ENCODE measurements around the gene C2. TPM values are rescaled to one million over a fixed set of nuclear protein-coding genes. Genes with fewer than 3 reads are reported as not detected.
"Not testable (repeated sequence)": the region's sequence is repeated elsewhere in the genome, so short reads cannot be mapped to it uniquely, and the experiment has no call there.

The C2 gene
- total RNA-seq, 1 experiment from 2014 or later: 0.66 TPM

DNA sequence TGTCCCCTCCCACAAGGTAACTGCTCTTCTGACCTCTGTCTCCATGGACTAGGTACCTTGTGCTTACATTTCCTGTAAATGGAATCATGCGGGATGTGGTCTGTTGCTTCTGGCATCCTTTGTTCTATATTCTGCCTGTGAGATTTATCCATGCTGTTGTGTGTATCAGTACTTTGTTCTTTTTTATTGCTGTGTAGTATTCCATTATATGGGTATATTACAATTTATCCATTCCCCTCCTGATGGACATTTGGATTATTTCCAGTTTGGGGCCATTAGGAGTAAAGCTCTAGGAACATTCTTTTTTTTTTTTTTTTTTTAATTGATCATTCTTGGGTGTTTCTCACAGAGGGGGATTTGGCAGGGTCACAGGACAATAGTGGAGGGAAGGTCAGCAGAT, 3.4 kb downstream of the C2 start:
- H2BK5ac ChIP-seq (ENCODE audit: insufficient read length, low read length): no peak overlapping the region
- peaks cover 0 to 6% (median 2%) of the 10 kb centered on the region in 3 experiments; a peak in 1 of 7 replicates for H3K36me3 Mint-ChIP-seq (ENCODE audit: insufficient read depth in 1 of 3, low read depth in 3 of 3)
- no peak overlapping the region for H3K18ac ChIP-seq (ENCODE audit: insufficient read length, low read depth, low read length)
- no peaks in the 10 kb centered on the region; a peak in 1 of 4 replicates for H3K4me1 Mint-ChIP-seq
- no peak overlapping the region for H3K27ac ChIP-seq (ENCODE audit: insufficient read length, low read depth, low read length)
- no peak overlapping the region for H3T11ph ChIP-seq (ENCODE audit: low read length)
- H4K20me1 ChIP-seq (ENCODE audit: control insufficient read depth, insufficient read depth, insufficient read length): no peaks in the 10 kb centered on the region
- H3K27ac Mint-ChIP-seq: no peak overlapping the region
- H4K5ac ChIP-seq (ENCODE audit: insufficient read length, low read depth, low read length): no peak overlapping the region
- DNase-seq: no peak
- H3K79me1 ChIP-seq (ENCODE audit: insufficient read depth, low read depth, low read length, poor library complexity, severe bottlenecking): no peaks in the 10 kb centered on the region
- H3K4ac ChIP-seq (ENCODE audit: low read depth, low read length): no peak overlapping the region
- no peaks in the 10 kb centered on the region for H3K9me3 ChIP-seq (ENCODE audit: control insufficient read depth, low read depth, low read length)
- no CpG with 5 or more reads among the region's 1 CpG for WGBS (ENCODE audit: extremely low coverage, insufficient read length, low lambda C conversion rate)
- TF ChIP-seq CTCF (conservative IDR thresholded peaks at IDR 0.05): no peak
- H3K56ac ChIP-seq (ENCODE audit: insufficient read length, low read depth, low read length): no peak overlapping the region
- no peak overlapping the region for H3K14ac ChIP-seq (ENCODE audit: insufficient read depth, low read length)
- no peak overlapping the region for H2BK20ac ChIP-seq (ENCODE audit: low read depth, low read length, poor library complexity, severe bottlenecking)
- no peaks in the 10 kb centered on the region for H3K27me3 ChIP-seq (ENCODE audit: insufficient read depth, low read length)
- H3K23ac ChIP-seq (ENCODE audit: insufficient read length, low read depth, low read length): no peak overlapping the region
- no peak overlapping the region for H2AFZ ChIP-seq (ENCODE audit: low read length)
- no peak overlapping the region for H3K4me2 ChIP-seq (ENCODE audit: insufficient read depth, insufficient read length, low read length)
- H4K91ac ChIP-seq (ENCODE audit: insufficient read length, low read depth, low read length): no peak overlapping the region
- H3K79me2 ChIP-seq (ENCODE audit: insufficient read depth, low read length): no peaks in the 10 kb centered on the region
- no peak overlapping the region for H2BK15ac ChIP-seq (ENCODE audit: low read depth, low read length)
- no peak overlapping the region for H3K4me3 Mint-ChIP-seq
- peaks cover 15 to 16% of the 10 kb centered on the region in 2 experiments for H3K9me3 Mint-ChIP-seq
- H2BK120ac ChIP-seq (ENCODE audit: low read depth, low read length, poor library complexity, severe bottlenecking): no peak overlapping the region
- no peak overlapping the region for H3K9ac ChIP-seq (ENCODE audit: extremely low read depth, insufficient read length, low read length)
- H3K23me2 ChIP-seq (ENCODE audit: insufficient read length, low read depth, low read length, poor library complexity, severe bottlenecking): no peaks in the 10 kb centered on the region
- H2AK5ac ChIP-seq (ENCODE audit: insufficient read length, low read length): no peak overlapping the region
- no peaks in the 10 kb centered on the region for H3K4me1 ChIP-seq (ENCODE audit: insufficient read depth, low read length)
- peaks cover 14% of the 10 kb centered on the region for H3K27me3 Mint-ChIP-seq (ENCODE audit: low read depth)
- no peak overlapping the region for H2BK12ac ChIP-seq (ENCODE audit: insufficient read length, low read depth, low read length)
- no peak overlapping the region for H4K8ac ChIP-seq (replicated peaks; ENCODE audit: insufficient read length, low read depth, low read length)

DNA sequence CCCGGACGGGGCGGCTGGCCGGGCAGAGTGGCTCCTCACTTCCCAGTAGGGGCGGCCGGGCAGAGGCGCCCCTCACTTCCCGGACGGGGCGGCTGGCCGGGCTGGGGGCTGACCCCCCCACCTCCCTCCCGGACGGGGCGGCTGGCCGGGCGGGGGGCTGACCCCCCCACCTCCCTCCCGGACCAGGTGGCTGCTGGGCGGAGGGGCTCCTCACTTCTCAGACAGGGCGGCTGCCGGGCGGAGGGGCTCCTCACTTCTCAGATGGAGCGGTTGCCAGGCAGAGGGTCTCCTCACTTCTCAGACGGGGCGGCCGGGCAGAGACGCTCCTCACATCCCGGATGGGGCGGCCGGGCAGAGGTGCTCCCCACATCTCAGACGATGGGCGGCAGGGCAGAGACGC, 4.6 kb downstream of the C2 start:
- not testable (repeated sequence) for H2AK5ac ChIP-seq (ENCODE audit: insufficient read length, low read length); H3K79me2 ChIP-seq (ENCODE audit: insufficient read depth, low read length); H3K14ac ChIP-seq (ENCODE audit: insufficient read depth, low read length); H3K9ac ChIP-seq (ENCODE audit: extremely low read depth, insufficient read length, low read length); H3T11ph ChIP-seq (ENCODE audit: low read length); H3K18ac ChIP-seq (ENCODE audit: insufficient read length, low read depth, low read length); H3K27ac ChIP-seq (ENCODE audit: insufficient read length, low read depth, low read length); H3K4me2 ChIP-seq (ENCODE audit: insufficient read depth, insufficient read length, low read length); DNase-seq; H3K9me3 ChIP-seq (ENCODE audit: control insufficient read depth, low read depth, low read length); H2BK15ac ChIP-seq (ENCODE audit: low read depth, low read length); H2BK20ac ChIP-seq (ENCODE audit: low read depth, low read length, poor library complexity, severe bottlenecking); H3K79me1 ChIP-seq (ENCODE audit: insufficient read depth, low read depth, low read length, poor library complexity, severe bottlenecking); H4K5ac ChIP-seq (ENCODE audit: insufficient read length, low read depth, low read length); H3K36me3 Mint-ChIP-seq (ENCODE audit: insufficient read depth in 1 of 3, low read depth in 3 of 3); H4K8ac ChIP-seq (replicated peaks; ENCODE audit: insufficient read length, low read depth, low read length); H4K20me1 ChIP-seq (ENCODE audit: control insufficient read depth, insufficient read depth, insufficient read length); H3K4ac ChIP-seq (ENCODE audit: low read depth, low read length); H3K27me3 ChIP-seq (ENCODE audit: insufficient read depth, low read length); H3K23me2 ChIP-seq (ENCODE audit: insufficient read length, low read depth, low read length, poor library complexity, severe bottlenecking); H2BK120ac ChIP-seq (ENCODE audit: low read depth, low read length, poor library complexity, severe bottlenecking); H3K4me3 Mint-ChIP-seq; H2BK12ac ChIP-seq (ENCODE audit: insufficient read length, low read depth, low read length); H3K56ac ChIP-seq (ENCODE audit: insufficient read length, low read depth, low read length); H4K91ac ChIP-seq (ENCODE audit: insufficient read length, low read depth, low read length); H3K4me1 ChIP-seq (ENCODE audit: insufficient read depth, low read length); H3K4me1 Mint-ChIP-seq; H2BK5ac ChIP-seq (ENCODE audit: insufficient read length, low read length); H3K23ac ChIP-seq (ENCODE audit: insufficient read length, low read depth, low read length); H3K27ac Mint-ChIP-seq; H2AFZ ChIP-seq (ENCODE audit: low read length)
- Mint-ChIP-seq H3K9me3 (peaks cover 15 to 16% of the 10 kb centered on the region in 2 experiments), H3K27me3 (ENCODE audit: low read depth) (peaks cover 14% of the 10 kb centered on the region)
- WGBS (ENCODE audit: extremely low coverage, insufficient read length, low lambda C conversion rate): no CpG with 5 or more reads among the region's 32 CpGs

Measured in H9 (cell line).